Panc1 (cell line): ENCODE results near the gene IPMK.

ENCODE experiments used
- POLR2AphosphoS5 ChIP-seq: IDR thresholded peaks from 2 replicates; pipeline ENCODE4 v1.6.1; 2012; ENCODE audit warnings: mild to moderate bottlenecking, low read depth, low read length, moderate library complexity
- TF ChIP-seq, protein P1 (sequence below): fragments of 450-650 bp; IDR thresholded peaks from 2 replicates; pipeline ENCODE4 v1.5.1; 2017; ENCODE audit warnings: mild to moderate bottlenecking
- TF ChIP-seq, protein P2 (sequence below), 2 experiments: IDR thresholded peaks; 2 replicates each; pipeline ENCODE4 v1.6.1; 2011 to 2012; ENCODE audit warnings: low read depth in 2 of 2, control low read depth in 1 of 2, low read length in 1 of 2, mild to moderate bottlenecking in 1 of 2, moderate library complexity in 1 of 2; ENCODE audit not compliant: insufficient read depth in 1 of 2

DNA sequence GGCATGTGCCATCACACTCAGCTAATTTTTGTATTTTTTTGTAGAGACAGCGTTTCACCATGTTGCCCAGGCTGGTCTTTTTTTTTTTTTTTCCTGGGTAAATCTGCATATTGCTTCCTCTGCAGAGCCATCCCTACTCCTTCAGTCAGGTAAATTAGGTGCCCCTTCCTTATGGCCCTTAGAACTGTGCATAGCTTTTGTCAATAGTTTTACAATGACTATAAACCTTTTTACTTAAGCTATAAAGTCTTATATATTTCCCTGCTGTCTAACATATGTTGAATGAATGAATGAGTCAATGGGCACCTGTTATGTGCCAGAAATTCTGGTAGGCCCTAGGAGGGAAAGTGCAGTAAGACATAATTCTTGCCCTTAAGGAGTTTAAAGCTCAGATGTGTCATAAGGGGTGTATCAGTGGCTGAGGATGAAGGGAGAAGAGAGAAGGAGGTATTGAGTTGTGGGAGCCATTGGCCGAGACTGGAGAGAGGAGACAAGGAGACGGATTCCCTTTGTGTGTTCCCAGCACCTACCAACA is 36.5 kb upstream of the IPMK start:
- TF ChIP-seq, protein P1, sequence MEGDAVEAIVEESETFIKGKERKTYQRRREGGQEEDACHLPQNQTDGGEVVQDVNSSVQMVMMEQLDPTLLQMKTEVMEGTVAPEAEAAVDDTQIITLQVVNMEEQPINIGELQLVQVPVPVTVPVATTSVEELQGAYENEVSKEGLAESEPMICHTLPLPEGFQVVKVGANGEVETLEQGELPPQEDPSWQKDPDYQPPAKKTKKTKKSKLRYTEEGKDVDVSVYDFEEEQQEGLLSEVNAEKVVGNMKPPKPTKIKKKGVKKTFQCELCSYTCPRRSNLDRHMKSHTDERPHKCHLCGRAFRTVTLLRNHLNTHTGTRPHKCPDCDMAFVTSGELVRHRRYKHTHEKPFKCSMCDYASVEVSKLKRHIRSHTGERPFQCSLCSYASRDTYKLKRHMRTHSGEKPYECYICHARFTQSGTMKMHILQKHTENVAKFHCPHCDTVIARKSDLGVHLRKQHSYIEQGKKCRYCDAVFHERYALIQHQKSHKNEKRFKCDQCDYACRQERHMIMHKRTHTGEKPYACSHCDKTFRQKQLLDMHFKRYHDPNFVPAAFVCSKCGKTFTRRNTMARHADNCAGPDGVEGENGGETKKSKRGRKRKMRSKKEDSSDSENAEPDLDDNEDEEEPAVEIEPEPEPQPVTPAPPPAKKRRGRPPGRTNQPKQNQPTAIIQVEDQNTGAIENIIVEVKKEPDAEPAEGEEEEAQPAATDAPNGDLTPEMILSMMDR = no peak
- TF ChIP-seq, protein P2, sequence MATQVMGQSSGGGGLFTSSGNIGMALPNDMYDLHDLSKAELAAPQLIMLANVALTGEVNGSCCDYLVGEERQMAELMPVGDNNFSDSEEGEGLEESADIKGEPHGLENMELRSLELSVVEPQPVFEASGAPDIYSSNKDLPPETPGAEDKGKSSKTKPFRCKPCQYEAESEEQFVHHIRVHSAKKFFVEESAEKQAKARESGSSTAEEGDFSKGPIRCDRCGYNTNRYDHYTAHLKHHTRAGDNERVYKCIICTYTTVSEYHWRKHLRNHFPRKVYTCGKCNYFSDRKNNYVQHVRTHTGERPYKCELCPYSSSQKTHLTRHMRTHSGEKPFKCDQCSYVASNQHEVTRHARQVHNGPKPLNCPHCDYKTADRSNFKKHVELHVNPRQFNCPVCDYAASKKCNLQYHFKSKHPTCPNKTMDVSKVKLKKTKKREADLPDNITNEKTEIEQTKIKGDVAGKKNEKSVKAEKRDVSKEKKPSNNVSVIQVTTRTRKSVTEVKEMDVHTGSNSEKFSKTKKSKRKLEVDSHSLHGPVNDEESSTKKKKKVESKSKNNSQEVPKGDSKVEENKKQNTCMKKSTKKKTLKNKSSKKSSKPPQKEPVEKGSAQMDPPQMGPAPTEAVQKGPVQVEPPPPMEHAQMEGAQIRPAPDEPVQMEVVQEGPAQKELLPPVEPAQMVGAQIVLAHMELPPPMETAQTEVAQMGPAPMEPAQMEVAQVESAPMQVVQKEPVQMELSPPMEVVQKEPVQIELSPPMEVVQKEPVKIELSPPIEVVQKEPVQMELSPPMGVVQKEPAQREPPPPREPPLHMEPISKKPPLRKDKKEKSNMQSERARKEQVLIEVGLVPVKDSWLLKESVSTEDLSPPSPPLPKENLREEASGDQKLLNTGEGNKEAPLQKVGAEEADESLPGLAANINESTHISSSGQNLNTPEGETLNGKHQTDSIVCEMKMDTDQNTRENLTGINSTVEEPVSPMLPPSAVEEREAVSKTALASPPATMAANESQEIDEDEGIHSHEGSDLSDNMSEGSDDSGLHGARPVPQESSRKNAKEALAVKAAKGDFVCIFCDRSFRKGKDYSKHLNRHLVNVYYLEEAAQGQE (IDR thresholded peaks at IDR 0.05; ENCODE audit: insufficient read depth in 1 of 2, low read depth in 2 of 2, low read length in 1 of 2) = no peak
- TF ChIP-seq POLR2AphosphoS5 = no peak
